ENCODE measurements around the gene RASSF7.

DNA sequence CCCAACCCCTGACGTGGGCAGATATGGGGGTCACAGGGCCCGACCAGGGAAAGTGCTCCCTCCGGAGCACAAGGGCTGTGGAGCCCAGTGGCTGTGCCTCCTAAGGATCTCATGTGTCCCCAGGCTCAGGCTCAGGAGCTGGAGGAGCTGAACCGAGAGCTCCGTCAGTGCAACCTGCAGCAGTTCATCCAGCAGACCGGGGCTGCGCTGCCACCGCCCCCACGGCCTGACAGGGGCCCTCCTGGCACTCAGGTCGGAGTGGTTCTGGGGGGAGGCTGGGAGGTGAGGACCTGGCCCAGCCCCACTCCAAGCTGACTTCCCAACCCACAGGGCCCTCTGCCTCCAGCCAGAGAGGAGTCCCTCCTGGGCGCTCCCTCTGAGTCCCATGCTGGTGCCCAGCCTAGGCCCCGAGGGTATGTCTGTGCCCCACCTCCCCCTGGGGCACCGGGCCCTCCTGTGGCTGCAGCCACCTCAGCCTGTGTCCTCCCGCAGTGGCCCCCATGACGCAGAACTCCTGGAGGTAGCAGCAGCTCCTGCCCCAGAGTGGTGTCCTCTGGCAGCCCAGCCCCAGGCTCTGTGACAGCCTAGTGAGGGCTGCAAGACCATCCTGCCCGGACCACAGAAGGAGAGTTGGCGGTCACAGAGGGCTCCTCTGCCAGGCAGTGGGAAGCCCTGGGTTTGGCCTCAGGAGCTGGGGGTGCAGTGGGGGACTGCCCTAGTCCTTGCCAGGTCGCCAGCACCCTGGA, 2.5 kb downstream of the RASSF7 start:
- TF ChIP-seq, protein P1, sequence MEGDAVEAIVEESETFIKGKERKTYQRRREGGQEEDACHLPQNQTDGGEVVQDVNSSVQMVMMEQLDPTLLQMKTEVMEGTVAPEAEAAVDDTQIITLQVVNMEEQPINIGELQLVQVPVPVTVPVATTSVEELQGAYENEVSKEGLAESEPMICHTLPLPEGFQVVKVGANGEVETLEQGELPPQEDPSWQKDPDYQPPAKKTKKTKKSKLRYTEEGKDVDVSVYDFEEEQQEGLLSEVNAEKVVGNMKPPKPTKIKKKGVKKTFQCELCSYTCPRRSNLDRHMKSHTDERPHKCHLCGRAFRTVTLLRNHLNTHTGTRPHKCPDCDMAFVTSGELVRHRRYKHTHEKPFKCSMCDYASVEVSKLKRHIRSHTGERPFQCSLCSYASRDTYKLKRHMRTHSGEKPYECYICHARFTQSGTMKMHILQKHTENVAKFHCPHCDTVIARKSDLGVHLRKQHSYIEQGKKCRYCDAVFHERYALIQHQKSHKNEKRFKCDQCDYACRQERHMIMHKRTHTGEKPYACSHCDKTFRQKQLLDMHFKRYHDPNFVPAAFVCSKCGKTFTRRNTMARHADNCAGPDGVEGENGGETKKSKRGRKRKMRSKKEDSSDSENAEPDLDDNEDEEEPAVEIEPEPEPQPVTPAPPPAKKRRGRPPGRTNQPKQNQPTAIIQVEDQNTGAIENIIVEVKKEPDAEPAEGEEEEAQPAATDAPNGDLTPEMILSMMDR (IDR thresholded peaks at IDR 0.05) = no peak
- no peak for TF ChIP-seq EZH2phosphoT487 (IDR thresholded peaks at IDR 0.05)
